ENCODE measurements around the gene JMJD1C.

Gene JMJD1C

DNA sequence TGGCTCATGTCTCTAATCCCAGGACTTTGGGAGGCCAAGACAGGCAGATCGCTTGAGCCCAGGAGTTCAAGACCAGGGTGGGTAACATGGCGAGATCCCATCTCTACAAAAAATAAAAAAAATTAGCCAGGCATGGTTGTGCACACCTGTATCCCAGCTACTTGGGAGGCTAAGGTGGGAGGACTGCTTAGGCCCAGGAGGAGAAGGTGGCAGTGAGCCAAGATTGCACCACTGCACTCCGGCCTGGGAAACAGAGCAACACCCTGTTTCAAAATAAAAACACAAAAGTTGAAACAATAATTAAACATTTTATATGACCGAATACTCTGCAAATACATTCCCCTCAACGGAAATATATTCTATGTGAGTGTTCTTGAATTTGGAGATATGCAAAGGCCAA is 40.3 kb downstream of the JMJD1C start:
- in situ Hi-C loops (cut with MboI; ENCODE audit: low sequenced_read_pairs, unreplicated experiment): no loop called here
- TF ChIP-seq, protein P1, sequence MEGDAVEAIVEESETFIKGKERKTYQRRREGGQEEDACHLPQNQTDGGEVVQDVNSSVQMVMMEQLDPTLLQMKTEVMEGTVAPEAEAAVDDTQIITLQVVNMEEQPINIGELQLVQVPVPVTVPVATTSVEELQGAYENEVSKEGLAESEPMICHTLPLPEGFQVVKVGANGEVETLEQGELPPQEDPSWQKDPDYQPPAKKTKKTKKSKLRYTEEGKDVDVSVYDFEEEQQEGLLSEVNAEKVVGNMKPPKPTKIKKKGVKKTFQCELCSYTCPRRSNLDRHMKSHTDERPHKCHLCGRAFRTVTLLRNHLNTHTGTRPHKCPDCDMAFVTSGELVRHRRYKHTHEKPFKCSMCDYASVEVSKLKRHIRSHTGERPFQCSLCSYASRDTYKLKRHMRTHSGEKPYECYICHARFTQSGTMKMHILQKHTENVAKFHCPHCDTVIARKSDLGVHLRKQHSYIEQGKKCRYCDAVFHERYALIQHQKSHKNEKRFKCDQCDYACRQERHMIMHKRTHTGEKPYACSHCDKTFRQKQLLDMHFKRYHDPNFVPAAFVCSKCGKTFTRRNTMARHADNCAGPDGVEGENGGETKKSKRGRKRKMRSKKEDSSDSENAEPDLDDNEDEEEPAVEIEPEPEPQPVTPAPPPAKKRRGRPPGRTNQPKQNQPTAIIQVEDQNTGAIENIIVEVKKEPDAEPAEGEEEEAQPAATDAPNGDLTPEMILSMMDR (IDR thresholded peaks at IDR 0.05; ENCODE audit: borderline replicate concordance, control extremely low read depth, extremely low read depth, insufficient read depth, missing control alignments): no peak
- DNase-seq (ENCODE audit: low spot score): no peak

DNA sequence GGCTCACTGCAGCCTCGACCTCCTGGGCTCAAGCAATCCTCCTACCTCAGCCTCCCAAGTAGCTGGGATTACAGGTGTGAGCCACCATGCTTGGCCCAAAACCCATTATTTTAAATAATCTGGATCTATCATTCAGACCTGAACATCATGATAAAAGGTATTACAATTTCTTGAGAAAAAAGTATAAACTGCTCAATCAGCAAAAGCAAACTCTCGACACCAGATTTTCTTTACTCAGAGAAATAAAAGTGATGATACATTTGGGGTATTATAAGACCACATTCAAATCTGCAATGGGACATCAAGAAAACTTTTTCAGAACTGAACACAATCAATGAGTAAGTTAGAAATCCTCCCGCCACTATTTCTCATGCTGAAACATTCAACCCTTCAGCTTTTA is 41.2 kb downstream of the JMJD1C start:
- TF ChIP-seq, protein P1 (IDR thresholded peaks at IDR 0.05; ENCODE audit: borderline replicate concordance, control extremely low read depth, extremely low read depth, insufficient read depth, missing control alignments): no peak
- no peak for DNase-seq (ENCODE audit: low spot score)
- in situ Hi-C loops (cut with MboI; ENCODE audit: low sequenced_read_pairs, unreplicated experiment): no loop called here

DNA sequence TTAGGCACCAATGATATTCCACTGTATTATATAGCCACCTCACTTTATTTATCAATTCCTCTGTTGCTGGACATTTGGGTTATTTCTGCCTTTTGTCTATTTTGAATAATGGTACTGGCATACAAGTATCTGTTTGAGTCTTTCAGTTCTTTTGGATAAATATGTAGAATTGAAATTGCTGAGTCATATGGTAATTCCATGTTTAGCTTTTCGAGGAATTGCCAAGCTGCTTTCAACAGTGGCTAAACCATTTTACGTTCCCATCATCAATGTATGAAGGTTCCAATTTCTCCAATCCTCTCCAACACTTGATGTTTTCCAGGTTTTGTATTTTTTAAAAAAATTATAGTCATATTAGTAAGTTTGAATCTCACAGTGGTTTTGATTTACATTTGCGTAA is 42.3 kb downstream of the JMJD1C start:
- TF ChIP-seq, protein P1 (IDR thresholded peaks at IDR 0.05; ENCODE audit: borderline replicate concordance, control extremely low read depth, extremely low read depth, insufficient read depth, missing control alignments): no peak
- DNase-seq (ENCODE audit: low spot score): no peak
- in situ Hi-C loops (cut with MboI; ENCODE audit: low sequenced_read_pairs, unreplicated experiment): no loop called here

DNA sequence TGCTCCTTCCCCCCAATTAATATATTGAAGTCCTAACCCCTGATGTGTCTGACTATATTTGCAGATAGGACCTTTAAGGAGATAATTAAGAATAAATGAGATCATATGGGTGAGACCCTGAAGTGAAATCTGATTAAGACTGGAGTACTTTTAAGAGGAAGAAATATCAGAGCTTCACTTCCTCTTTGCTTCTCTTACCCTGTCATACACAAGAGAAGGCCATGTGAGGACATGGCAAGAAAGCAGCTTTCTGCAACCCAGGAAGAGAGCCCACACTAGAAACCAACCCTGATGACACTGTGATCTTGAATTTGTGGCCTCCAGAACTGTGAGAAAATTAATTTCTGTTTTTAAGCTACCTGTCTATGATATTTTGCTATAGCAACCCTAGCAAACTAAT is 44.2 kb downstream of the JMJD1C start:
- peak; percentile 56 for DNase-seq (ENCODE audit: low spot score)
- in situ Hi-C loops (cut with MboI; ENCODE audit: low sequenced_read_pairs, unreplicated experiment): no loop called here
- TF ChIP-seq, protein P1 (IDR thresholded peaks at IDR 0.05; ENCODE audit: borderline replicate concordance, control extremely low read depth, extremely low read depth, insufficient read depth, missing control alignments): no peak

DNA sequence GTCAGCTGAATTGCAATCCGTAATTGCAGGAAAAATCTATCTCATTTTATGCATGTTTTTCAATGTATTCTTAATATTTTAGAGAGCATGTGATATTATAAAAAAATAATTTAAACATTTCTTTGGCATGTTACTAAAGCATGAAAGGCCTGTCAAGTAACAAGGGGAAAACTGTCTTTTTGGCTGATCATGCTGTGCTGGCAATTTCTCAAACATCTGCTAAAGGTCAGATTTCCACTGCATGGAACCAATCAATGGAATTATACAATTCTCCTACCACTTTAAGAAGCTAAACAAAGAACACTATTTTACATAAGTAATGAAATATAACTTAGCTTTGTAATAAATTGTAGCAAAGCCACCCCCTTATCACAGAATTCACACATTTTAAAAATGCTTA is 49.4 kb downstream of the JMJD1C start:
- no peak for DNase-seq (ENCODE audit: low spot score)
- in situ Hi-C loops (cut with MboI; ENCODE audit: low sequenced_read_pairs, unreplicated experiment): no loop called here
- TF ChIP-seq, protein P1 (IDR thresholded peaks at IDR 0.05; ENCODE audit: borderline replicate concordance, control extremely low read depth, extremely low read depth, insufficient read depth, missing control alignments): no peak

DNA sequence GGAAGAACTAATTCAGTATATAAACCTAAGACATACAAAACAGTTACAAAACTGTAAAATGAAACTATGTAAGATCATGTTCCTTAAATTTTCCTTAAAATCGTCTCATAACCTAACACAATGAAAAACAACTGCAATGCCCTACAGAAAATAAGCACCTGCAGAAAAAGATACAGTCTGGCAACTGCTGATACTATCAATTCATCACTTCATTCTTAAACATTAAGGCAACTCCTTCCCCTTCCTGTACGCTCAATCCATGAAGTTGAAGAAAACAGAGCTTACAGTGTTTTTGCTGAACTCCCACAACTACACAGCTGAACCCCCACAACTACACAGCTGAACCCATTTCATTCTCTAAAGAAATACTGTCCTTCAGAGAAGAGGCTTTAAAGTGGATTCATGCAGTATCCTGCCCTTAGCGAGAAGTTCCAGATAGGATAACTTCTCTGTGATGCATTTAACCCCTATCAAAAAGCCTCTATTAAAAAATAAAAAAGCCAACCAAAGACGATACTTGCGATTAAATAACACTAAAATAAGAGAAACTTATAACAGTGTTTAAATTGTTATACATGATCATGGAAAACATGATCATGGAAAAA is 50.0 kb downstream of the JMJD1C start:
- TF ChIP-seq, protein P1 (IDR thresholded peaks at IDR 0.05; ENCODE audit: borderline replicate concordance, control extremely low read depth, extremely low read depth, insufficient read depth, missing control alignments): no peak
- in situ Hi-C loops (cut with MboI; ENCODE audit: low sequenced_read_pairs, unreplicated experiment): no loop called here
- no peak for DNase-seq (ENCODE audit: low spot score)

All from GM13976 (cell line).